ENCODE results near the gene AKR1C2. TPM values are rescaled to one million over a fixed set of nuclear protein-coding genes. Genes with fewer than 3 reads are reported as not detected.
"Not testable (repeated sequence)": the region's sequence is repeated elsewhere in the genome, so short reads cannot be mapped to it uniquely, and the experiment has no call there.

The AKR1C2 gene
- total and polyA plus RNA-seq, 10 of the 15 experiments (the other 5 are each of a cell fraction or from before 2014, with no cell fraction given): 0.31 to 0.44 (median 0.36) TPM; not detected in 7

GRCh38 chr10:4940073-4940428, 63.6 kb downstream of the AKR1C2 start:
- WGBS (ENCODE audit: insufficient coverage, insufficient replicate concordance, low lambda C conversion rate, missing lambda C conversion rate): 16% methylated on average over 6 of the region's 6 CpGs
- H3K79me2 ChIP-seq (ENCODE audit: control insufficient read depth, insufficient read depth, low read length); SMC1A ChIA-PET (ENCODE audit: uncharacterized antibody, unreplicated experiment); H2AFZ ChIP-seq (ENCODE audit: control insufficient read depth, low read depth, low read length); intact Hi-C loops (cut with micrococcal nuclease; ENCODE audit: unreplicated experiment); ATAC-seq; H4K20me1 ChIP-seq (ENCODE audit: control insufficient read depth, insufficient read depth); H3K27me3 ChIP-seq (replicated peaks in 1 of 2; ENCODE audit: control insufficient read depth in 2 of 2, insufficient read depth in 2 of 2, low read length in 1 of 2); POLR2A ChIA-PET; BruUV-seq (replicated peaks); H3K9me3 ChIP-seq (replicated peaks; ENCODE audit: control insufficient read depth, insufficient read depth, low read length); H3K27ac ChIP-seq (ENCODE audit: control insufficient read depth, insufficient read depth); RAD21 ChIA-PET (ENCODE audit: unreplicated experiment); H3K36me3 ChIP-seq (ENCODE audit: control insufficient read depth in 2 of 2, insufficient read depth in 2 of 2, low read length in 1 of 2); H3K4me1 ChIP-seq (ENCODE audit: control insufficient read depth, insufficient read depth, low read length); H3K4me3 ChIP-seq; CTCF ChIA-PET; H3K4me2 ChIP-seq (ENCODE audit: control insufficient read depth, insufficient read depth); in situ Hi-C loops (cut with MboI); FAIRE-seq; H3K9ac ChIP-seq (ENCODE audit: control insufficient read depth, insufficient read depth, low read length); DNase-seq (ENCODE audit: low read depth, low spot score): not testable (repeated sequence)

DNA sequence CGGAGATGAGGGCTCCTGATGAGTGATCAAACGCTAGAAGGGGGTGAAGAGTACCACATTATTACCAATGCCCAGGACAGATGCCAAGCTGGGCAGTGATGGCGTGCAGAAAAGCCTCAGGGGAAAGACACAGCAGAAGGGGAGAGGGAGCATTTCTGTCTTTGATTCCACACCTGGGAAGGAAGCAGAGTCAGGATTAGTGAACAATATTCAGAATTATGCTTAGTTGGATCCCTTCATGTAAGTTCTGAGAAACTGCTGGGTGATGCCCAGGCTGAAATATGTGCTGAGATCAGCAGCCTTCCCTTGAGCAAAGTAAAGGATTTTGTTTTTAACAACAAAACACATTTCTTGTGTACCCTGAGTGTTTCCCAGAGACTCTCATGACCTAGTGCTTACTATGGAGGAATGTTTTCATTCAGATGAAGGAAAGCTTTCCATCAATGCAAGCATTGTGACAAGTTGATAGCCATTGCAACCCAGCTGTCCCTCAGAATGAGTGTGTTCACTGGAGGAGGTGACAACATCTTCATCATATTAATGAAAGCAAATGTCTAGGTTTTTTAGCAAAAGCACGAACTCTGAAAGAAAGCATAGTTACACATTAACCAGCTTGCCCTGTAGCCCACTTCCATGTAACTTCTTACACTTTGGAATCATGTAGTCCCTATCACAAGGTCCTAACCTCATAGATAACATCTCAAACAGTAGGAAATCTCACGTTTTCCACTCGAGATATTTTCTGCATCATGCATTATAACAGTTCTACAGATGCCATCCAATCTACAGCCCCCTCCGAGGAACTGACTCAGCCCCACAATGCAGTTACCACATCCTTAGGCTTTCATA, 64.2 kb downstream of the AKR1C2 start:
- no TSS peak for BruUV-seq (replicated peaks)
- ChIA-PET RAD21 (ENCODE audit: unreplicated experiment) (no interaction called here), CTCF (no interaction called here), POLR2A (no interaction called here), SMC1A (ENCODE audit: uncharacterized antibody, unreplicated experiment) (no interaction called here)
- Histone ChIP-seq H2AFZ (ENCODE audit: control insufficient read depth, low read depth, low read length) (no peak overlapping the region), H3K9me3 (replicated peaks; ENCODE audit: control insufficient read depth, insufficient read depth, low read length) (no peaks in the 10 kb centered on the region), H3K36me3 (ENCODE audit: control insufficient read depth in 2 of 2, insufficient read depth in 2 of 2, low read length in 1 of 2) (no peaks in the 10 kb centered on the region), H3K4me3 (no peak overlapping the region), H3K79me2 (ENCODE audit: control insufficient read depth, insufficient read depth, low read length) (no peaks in the 10 kb centered on the region), H3K9ac (ENCODE audit: control insufficient read depth, insufficient read depth, low read length) (no peak overlapping the region), H3K27me3 (replicated peaks in 1 of 2; ENCODE audit: control insufficient read depth in 2 of 2, insufficient read depth in 2 of 2, low read length in 1 of 2) (0 out of 4 replicates have a peak, but pooled peaks cover 0 to 3% of the 10 kb centered on the region in 2 experiments), H3K4me2 (ENCODE audit: control insufficient read depth, insufficient read depth) (no peak overlapping the region), H4K20me1 (ENCODE audit: control insufficient read depth, insufficient read depth) (no peaks in the 10 kb centered on the region), H3K4me1 (ENCODE audit: control insufficient read depth, insufficient read depth, low read length) (no peaks in the 10 kb centered on the region), H3K27ac (ENCODE audit: control insufficient read depth, insufficient read depth) (no peak overlapping the region)
- ATAC-seq (no peak), DNase-seq (ENCODE audit: low read depth, low spot score) (no peak), FAIRE-seq (no peak)
- intact Hi-C loops (cut with micrococcal nuclease; ENCODE audit: unreplicated experiment) (no loop called here), in situ Hi-C loops (cut with MboI) (no loop called here)
- no peak for TF ChIP-seq EGR1 (IDR thresholded peaks at IDR 0.05; ENCODE audit: borderline replicate concordance in 1 of 2, low read depth in 2 of 2, low read length in 2 of 2)
- TF ChIP-seq GABPA (IDR thresholded peaks at IDR 0.05; ENCODE audit: low read depth): no peak
- no peak for TF ChIP-seq STAT3 (IDR thresholded peaks at IDR 0.05; ENCODE audit: low read depth, low read length)
- no peak for TF ChIP-seq MAX (IDR thresholded peaks at IDR 0.05; ENCODE audit: low read depth, low read length)
- no peak for TF ChIP-seq JUNB (IDR thresholded peaks at IDR 0.05)
- no peak for TF ChIP-seq MTA3 (IDR thresholded peaks at IDR 0.05; ENCODE audit: borderline replicate concordance, low read length)
- TF ChIP-seq EED (IDR thresholded peaks at IDR 0.05; ENCODE audit: low read depth): no peak
- no peak for TF ChIP-seq SMC3 (IDR thresholded peaks at IDR 0.05; ENCODE audit: borderline replicate concordance, low read length)
- TF ChIP-seq ZNF207 (IDR thresholded peaks at IDR 0.05; ENCODE audit: borderline replicate concordance): no peak
- TF ChIP-seq E2F8 (IDR thresholded peaks at IDR 0.05; ENCODE audit: low read depth, partially characterized antibody): no peak
- TF ChIP-seq NR2C1 (IDR thresholded peaks at IDR 0.05): no peak
- no peak for TF ChIP-seq POLR2AphosphoS5 (IDR thresholded peaks at IDR 0.05; ENCODE audit: low read length)
- WGBS (ENCODE audit: insufficient coverage, insufficient replicate concordance, low lambda C conversion rate, missing lambda C conversion rate): 20% methylated on average over 7 of the region's 7 CpGs

Measured in GM12878 (cell line).